Left lobe of liver (tissue), 2 donors: ENCODE measurements around the gene OBSCN. TPM values are rescaled to one million over a fixed set of nuclear protein-coding genes. Genes with fewer than 3 reads are reported as not detected.
A peak's percentile ranks its signal among the peaks of the same experiment; 100 is the strongest.

Experiments
- ATAC-seq: fragments of 200-7000 bp; cut with Tn5 transposase; one replicate; pipeline ENCODE4 v1.9.1; 2020; ENCODE audit warnings: mild to moderate bottlenecking, moderate library complexity
- DNase-seq: peaks from one replicate; pipeline ENCODE4 v3.0.0-alpha.2; 2020; ENCODE audit warnings: low spot score
- total RNA-seq: library from RNA; stranded (reverse); gene quantifications from one replicate; pipeline ENCODE4 v1.2.1, GENCODE V29; 2021
- donor health status: DM: no; HTN: no; CAD: no; lungs with moderate emphysema.
- donor health status: DM: no; HTN: yes; CAD: no.

The OBSCN gene
- total RNA-seq, 1 donor from 2014 or later, result 3.1 TPM

DNA sequence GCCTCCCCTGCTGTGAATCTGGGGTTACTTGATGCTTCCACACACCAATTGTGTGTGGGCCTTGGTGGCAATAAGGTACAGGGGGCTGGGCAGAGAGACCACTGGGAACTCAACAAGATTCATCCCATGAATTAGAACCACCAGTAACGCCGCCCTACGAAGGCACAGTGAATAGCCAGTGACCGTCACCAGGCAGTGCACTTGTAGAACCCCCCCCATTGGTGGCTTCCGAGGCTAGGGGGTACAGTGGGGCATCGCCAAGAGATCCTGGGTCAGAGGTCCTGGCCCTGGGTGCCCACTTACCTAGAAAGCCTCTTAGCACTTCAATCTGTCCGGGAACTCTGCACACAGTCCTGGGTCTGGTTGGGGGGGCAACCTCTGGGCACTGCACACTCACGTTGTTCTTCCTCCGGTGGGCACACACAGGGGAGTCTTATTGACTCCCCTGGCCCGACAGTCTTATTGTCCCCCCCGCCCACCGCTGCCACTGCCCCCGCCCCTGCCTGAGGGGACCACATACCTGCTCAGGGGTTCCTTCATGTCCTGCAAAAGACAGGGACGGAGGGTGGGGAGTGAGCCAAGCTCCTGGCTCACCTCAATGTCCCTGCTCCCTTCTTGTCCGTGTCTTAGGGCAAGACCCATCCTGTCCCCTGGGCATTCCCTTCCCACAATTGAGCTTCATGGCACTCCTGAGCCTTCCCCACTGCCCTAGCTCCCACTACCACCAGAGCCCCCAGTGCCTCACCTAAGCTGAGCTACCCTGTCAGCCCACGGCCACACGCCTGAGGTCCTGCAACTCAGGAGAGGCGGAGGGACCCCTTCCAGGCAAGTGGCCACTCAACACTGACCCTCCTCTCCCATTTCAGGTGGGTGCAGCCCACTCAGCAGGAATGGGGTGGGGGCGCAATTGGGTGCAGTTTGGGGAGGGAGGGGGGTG is 201.3 kb downstream of the OBSCN start:
- ATAC-seq, result no peak

DNA sequence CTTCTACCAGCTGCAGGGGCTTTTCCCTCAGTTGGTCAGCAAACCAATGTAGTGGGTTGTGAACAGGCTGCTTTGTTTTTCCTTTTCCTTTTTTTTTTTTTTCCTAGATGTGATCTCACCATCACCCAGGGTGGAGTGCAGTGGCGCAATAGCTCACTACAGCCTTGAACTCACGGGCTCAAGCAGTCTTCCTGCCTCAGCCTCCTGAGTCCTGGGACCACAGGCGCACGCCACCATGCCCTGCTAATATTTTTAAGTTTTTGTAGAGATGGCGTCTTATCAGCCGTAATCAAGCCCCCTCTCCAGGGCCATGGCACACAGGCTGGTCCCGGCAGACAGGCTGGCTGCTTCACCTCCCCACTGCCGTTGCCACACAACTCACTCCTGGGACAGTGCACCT is 202.2 kb downstream of the OBSCN start:
- ATAC-seq (no peak), DNase-seq (no peak)

More for the DNA sequence above, 201.3 kb downstream of the OBSCN start:
- DNase-seq, result no peak

DNA sequence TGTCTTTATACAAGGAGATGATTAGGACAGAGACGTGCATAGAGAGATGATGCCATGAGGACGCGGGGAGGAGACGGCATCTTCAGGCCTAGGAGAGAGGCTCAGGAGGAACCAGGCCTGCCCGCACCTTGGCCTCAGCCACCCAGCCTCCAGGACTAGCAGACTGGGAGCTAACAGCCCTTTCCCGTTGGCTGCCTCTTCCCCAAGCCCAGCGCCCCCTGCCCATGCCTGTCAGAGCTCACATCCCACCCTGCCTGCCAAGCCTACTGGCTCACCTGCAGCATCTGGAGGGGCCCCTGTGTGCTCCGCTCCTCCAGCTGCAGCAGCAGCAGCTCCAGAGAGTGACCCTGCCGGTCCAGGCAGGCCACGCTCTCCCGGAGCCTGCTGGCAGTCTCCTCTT is 202.8 kb downstream of the OBSCN start:
- no peak for DNase-seq
- ATAC-seq, result no peak

DNA sequence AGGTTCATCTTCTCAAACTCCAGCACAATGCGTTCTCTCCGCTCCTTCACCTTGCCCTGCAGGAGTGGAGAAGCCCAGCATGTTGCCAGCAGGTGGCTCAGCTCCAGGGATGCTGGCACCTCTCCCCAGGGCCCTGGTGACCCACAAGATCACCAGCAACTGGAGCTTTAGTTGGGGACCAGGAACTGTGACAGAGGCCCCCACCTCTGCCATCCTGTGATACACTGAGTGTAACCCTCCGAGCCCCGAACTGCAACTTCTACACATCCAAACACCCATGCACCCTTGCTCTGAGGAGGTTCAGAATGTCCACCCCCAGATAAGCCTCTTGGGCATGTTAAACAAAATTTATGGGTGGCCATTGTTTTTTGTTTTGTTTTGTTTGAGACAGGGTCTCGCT is 203.3 kb downstream of the OBSCN start:
- ATAC-seq, result no peak
- DNase-seq, result no peak

DNA sequence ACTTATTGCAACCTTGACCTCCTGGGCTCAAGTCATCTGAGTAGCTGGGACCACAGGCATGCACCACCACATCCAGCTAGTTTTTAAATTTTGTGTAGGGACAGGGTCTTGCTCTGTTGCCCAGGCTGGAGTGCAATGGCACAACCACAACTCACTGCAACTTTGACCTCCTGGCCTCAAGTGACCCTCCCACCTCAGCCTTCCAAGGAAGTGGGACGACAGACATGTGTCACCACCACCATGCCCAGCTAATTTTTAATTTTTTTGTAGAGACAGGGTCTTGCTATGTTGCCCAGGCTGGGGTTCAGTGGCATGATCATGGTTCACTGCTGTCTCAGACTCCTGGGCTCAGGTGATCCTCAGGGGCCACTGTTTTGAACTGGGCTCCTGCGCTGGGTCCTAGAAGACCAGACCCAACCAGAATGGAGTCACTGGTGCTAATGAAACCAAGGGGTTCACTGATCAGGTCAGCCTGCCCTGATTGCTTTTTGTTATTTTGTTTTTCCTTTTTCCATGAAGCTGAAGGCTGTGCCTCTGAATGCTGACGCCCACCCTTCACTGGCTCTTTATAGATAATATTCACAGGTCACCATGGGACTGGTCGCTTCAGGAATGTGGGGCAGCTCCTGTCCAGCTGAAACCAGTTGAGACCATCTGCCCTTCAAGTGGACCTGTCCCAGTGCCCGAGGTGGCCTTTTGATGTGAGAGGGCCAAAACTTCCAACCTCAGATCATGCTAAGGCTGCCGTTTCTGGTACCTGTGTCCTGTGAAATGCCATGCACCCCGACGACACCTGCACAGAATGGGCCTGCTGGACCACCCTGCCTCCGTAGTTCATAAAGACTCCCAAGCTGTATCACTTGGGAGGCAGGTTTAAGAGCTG is 203.9 kb downstream of the OBSCN start:
- ATAC-seq, result no peak
- DNase-seq, result no peak

DNA sequence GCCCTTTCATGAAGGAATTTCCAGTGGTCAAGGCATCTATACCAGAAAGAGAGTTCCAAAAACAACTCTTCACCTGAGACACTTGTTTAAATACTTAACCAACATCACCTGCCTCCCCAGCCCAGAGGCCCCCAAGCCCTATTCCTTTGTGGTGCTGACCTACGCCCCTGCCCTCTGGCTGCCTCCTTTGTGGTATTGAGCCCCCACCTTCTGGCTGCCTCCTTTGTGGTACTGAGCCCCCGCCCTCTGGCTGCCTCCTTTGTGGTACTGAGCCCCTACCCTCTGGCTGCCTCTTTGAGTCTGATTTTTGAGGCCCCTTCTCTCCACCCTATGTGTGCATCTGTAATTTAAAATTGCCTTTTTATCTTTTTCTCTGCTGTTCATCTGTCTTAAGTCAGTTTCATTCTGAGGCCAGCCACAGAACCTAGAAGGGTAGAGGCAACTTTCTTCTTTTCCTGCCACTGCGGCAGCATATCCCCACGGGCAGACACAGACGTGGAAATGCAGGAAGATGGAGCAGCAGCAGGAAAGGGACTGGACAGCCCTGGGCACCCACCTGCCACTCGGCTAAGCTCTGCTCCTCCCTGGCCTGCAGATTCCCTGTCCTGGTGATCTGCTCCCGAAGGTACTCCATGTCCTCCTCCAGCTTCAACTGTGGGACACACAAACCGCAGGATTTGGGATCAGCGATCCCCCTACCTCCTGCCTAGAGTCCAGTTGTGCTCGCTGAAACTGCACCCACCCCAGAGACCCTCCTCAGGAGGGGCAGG is 205.6 kb downstream of the OBSCN start:
- no peak for ATAC-seq
- no peak for DNase-seq

DNA sequence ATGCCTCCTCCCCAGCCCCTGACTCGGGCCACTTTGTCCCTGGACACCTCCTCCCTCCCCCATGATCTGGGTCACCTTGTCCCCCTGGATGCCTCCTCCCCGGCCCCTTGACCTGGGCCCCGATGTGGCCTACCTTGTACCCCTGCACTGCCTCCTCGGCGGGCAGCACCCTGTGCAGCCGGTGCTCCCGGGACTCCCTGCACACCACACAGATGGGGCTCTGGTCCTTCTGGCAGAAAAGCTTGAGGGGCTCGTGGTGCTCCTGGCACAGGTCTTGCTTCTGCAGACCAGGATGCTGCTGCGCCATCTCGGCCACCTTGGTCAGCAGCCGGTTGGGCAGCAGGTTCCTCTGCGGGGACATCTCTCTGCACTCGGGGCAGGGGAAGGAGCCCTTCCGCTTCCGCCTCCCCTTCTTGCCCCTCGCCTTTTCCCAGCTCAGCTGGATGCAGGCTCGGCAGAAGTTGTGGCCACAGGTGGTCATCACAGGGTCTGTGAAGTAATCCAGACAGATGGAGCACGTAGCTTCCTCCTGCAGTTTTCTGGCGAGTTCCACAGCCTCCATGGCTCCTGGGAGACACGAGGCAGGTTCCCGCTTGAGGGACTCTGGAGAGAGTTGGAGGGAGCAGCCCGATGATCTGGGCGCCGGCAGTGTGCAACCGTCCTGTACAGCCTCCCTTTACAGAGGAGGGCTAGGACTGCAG is 206.8 kb downstream of the OBSCN start:
- DNase-seq (no peak), ATAC-seq (no peak)

DNA sequence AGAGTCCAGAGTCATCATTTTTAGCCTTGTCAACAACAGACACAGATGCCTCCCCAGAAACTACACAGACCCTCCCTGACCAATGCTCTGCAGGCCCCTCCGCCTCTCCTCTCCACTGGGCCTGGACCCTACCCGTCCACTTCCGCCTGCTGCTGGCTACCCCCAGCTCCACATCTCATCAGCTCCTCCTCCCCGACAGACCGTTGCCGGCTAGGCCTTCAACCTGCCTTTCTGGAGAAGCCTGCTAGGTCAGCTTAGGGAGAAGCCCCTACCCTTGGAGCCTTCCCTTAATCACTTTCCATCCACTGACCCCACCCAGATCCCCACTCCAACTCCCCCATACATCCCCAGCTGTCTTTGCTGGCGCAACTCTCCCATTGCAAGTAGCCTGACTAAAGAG is 207.4 kb downstream of the OBSCN start:
- DNase-seq, result no peak
- ATAC-seq, result no peak

DNA sequence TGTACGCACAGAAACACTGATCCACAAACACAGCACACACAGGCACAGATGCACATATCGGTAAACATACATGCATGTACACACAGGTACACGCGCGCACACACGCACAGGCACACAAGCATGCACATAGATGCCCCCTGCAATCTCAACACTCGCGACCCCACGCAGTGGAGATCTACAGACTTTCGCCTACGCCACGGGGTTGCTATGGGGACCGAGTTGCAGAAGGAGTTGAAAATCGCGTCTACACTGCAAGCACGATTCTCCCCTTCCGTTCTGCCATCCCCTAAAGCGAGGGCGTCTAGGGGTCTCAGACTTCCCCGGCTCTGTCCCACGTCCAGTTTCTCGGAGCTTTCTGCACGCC is 208.0 kb downstream of the OBSCN start:
- no peak for DNase-seq

DNA sequence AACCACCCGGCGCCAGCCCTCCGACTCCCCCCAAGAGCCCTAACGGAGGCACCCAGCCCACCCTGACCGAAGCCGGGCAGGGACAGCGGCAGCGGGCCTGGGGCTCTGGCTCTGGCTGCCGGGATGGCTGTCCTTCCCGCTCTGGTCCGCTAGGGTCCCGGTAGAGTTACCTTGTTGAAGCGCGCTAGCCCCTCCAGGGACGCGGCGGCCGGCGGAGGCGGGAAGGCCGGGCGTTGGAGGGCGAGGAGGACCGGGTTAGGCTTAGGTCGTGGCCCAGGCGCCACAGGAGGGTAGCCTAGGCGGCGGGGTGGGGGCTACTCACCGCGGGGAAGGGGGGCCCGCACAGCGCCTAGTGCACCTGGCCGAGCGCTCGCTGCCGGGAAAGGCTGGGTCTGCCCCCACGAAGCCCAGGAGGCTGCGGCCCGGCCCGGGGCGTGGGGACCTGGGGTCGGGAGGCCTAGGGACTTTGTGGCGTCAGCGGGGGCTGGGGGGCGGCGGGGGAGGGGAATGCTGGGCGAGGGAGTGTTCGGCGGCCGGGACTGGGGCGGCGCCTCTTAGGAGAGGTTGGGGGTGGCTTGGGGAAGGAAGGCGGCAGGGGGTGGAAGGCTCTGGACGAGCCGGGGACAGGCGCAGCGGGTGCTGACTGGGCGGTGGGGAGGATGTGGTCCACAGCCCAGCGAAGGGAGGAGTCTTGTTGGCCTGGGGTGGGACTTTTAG is 208.5 kb downstream of the OBSCN start, which contains the start of gene TRIM17:
TRIM17 (minus strand) TSS at position 645 of the 717 bp plus-strand sequence. CDS start 1,789 bp downstream, outside the sequence.
- ATAC-seq (peak; percentile 32), DNase-seq (no peak)

More for the DNA sequence above, 208.0 kb downstream of the OBSCN start:
- no peak for ATAC-seq

DNA sequence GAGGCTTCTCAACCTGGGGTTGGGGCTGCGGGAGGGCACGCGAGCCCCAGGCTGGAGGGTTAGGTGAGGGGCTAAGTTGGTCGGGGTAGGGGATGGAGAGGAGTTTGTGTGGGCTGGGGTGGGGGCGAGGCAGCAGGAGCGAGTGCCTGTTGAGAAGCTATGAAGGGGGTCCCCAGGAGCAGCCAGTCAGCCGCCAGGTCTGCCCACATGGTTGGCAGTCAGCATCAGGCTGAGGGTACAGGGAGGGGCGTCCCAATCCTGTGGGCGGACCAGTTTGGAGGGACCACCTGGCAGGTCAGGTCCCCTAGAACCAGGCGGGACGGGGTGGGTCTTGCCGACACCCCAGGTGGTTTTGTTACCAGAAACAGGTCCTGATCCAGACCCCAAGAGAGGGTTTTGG is 209.2 kb downstream of the OBSCN start:
- DNase-seq (no peak), ATAC-seq (no peak)

DNA sequence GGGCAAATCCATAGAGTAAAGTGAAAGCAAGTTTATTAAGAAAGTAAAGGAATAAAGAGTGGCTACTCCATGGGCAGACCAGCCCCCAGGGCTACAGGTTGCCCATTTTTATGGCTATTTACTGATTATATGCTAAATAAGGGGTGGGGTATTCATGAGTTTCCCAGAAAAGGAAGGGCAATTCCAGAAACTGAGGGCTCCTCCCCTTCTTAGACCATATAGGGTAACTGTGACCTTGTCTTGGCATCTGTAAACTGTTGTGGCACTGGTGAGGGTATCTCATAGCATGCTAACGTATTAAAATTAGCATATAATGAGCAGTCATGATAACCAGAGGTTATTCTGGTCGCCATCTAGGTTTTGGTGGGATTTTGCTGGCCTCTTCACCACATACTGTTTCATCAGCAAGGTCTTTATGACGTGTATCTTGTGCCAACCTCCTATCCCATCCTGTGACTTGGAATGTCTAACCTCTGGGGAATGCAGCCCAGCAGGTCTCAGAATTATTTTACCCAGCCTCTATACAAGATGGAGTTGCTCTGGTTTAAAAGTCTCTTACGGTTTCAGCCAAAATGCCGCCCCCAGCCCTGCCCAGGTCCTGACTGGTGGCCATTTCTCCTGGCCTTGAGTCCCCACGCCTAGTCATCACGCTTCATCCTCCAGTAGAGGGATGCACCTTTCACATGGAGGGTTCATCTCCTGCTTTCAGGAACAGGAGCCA is 209.8 kb downstream of the OBSCN start:
- DNase-seq, result no peak
- no peak for ATAC-seq

DNA sequence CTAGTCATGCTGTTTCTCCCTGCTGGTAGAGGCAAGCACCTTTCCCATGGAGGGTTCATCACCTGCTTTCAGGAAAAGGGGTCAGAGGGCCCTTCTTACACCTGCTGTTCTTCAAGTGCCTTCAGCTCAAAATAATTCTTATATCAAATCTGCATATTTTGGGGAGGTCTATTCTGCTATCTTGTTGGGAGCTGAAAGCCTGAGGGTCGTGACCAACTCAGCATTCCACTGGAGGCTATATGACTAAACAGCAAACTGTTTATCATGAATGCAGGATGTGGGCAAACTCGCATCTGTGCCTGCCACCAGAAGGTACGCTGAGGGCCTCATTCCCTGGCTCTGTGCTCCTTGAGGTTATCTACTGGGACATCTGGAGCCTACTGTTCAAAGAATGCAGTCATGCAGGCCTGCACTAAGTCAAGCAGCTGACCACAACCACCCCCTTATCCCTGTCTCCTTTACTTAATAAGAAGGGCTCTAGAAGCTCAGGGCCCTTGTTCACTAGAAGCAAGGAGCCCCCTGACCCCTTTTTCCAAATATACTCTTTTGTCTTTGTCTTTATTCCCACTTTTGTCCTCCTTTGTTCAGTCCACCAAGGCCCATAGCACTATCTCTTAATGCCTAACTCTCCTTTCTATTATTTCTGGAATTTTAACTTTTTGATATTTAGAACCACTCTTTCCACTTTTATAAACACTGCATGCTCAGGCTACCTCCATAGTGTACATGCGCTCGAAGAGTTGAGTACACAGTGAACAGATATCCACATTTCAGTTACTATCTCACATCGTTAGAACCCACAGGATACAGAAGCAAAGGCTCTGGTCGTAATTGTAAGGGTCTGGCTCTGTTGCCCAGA is 213.4 kb downstream of the OBSCN start:
- no peak for ATAC-seq
- DNase-seq, result no peak

DNA sequence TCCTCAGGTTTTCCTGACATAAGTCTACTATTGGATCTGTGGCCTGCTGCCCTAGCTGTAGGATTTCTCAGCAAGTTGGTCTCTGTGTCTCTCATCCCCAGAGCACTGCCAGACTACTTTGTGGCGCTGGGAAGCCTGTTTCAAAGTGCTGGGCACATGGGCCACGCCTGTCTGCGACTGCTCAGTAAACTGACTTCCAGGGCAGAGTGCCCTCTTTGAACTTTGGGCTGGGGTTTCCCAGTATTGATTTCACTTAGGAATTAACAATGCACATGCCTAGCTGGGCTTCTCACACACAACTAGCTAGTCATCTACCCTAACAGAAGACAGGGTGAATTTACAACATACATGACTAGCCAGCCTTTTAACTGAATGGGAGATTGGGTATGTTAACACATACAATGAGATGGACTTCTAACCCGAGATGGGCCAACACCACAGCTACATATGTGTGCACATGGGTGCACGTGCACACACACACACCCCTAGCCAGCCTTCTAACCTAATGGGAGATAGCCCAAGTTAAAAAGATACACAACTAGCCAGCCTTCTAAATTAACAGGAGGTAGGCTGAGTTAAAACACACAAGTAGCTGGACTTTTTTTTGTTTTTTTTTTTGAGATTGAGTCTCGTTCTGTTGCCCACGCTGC is 215.7 kb downstream of the OBSCN start:
- DNase-seq (peak; percentile 66), ATAC-seq (peak; percentile 96)

DNA sequence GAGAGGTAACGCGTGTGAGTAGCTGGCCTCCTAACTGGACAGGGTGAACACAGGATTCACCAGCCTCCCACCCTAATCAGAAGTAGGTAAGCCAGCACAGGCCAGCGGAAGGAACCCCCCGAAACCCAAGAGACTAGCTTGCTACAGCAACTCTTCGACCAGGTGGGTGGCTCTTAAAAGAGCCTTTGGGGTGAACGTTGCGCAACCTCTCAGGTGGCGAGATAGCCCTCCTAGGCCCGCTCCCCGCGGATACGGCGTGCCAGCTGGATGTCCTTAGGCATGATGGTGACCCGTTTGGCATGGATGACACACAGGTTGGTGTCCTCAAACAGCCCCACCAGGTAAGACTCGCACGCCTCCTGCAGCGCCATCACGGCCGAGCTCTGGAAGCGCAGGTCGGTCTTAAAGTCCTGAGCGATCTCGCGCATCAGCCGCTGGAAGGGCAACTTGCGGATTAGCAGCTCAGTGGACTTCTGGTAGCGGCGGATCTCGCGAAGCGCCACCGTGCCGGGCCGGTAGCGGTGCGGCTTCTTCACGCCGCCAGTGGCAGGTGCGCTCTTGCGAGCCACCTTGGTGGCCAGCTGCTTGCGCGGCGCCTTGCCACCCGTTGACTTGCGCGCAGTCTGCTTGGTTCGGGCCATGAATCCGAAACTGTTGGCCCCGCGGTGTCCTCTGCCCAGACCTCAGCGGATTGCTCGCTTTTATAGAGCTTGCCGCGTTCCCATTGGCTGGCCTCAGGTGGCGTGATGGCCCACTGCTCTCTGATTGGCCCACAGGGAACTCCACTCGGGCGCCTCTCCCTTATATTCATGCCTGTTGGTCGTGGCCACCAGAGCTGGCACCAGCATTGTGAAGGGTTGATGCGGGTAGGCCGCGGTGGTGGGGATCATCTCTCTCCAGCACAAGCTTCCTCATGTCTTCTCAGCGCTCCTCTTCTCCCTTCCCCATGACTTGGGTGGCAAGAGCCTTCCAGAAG is 217.1 kb downstream of the OBSCN start:
- ATAC-seq, result no peak
- no peak for DNase-seq

DNA sequence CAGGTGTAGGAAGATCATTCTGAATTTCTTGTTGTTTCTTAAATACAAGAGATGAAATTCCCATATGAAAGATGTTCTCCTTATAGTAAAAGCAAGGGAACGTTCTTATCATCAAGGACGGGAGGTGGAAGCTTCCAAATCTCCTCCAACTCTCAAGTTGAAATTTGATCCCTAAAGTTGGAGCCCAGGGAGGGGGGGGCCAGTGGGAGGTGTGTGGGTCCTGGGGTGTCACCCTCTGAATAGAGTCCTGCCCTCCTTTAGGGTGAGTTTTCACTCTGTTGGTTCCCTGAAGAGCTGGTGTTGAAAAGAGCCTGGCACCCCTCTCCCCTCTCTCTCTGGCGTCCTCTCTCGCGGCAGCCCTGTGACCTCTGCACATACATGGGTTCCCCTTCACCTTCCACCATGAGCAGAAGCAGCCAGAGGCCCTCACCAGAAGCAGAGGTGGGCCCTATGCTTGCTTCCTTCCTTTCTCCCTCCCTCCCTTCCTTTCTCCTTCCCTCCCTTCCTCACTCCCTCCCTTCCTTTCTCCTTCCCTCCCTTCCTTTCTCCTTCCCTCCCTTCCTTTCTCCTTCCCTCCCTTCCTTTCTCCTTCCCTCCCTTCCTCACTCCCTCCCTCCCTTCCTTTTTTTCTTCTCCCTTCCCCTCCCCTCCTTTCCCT is 218.8 kb downstream of the OBSCN start:
- ATAC-seq, result no peak
- DNase-seq, result no peak
